ENCODE measurements around the gene SMU1.
A peak's percentile ranks its signal among the peaks of the same experiment; 100 is the strongest.
"Not testable (repeated sequence)": the region's sequence is repeated elsewhere in the genome, so short reads cannot be mapped to it uniquely, and the experiment has no call there.

The SMU1 gene

DNA sequence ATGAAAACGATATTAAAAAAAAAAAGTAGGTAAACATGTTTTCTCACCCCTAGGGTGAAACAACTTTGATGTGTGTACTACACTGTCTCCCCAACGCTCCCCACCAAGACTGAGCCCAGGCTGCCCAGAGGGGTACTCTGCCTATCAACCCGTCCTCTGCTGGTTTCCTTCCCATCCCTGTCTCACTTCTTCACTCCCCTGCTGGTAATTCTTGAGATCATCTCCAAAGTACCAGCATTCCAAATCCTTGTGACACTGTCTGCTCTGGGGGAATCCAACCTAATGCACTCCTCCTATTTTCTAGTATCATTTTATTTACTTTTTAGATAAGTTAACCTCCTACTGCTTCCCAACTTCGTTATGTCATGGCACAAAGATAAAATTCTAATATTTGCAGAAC is 68.7 kb downstream of the SMU1 start:
- DNase-seq: no peak

- DNase-seq: not testable (repeated sequence)
These were observed 71.1 kb downstream of the SMU1 start for GRCh38 chr9:33005335-33005734.

DNA sequence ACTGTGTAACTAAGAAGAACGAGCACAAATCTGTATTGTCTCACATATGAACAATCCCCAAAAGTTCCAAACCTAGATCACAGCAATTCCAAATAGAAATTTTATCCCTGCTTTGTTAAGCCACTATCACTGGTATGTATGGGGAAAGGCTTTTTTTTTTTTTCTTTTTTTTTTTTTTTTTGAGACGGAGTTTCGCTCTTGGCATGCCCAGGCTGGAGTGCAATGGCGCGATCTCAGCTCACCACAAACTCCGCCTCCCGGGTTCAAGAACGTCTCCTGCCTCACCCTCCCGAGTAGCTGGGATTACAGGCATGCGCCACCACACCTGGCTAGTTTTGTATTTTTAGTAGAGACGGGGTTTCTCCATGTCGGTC is 75.8 kb downstream of the SMU1 start:
- DNase-seq: peak; percentile 26

DNA sequence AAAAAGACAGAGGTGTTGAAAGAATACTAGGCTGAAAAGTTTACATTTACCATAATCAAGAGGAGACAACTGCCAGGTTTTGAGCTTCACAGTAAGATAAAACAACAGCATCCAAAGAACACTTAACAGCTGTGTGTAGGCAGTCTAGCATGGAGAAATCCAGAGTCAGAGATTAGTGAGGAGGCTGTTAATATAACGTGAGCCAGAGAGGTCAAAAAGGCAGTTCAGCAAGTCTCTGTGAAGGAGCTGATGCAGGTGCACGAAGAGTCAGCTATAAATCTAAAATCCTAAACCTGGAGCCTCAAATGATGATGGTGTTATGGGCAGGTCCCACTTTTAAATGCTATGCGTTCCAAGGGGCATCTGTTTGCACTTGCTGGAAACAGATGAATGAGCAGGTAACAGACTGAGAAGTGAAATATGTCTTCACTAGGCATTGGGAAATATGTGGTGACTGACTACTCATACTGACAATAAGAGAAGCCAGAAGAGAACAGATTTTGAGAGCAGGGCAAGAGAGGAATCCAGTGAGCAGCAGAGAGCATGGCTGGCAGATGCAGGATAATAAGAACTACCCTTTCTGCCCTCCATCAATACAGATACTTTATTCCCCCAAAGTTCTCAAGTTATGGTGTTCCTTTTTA is 83.8 kb downstream of the SMU1 start:
- DNase-seq: no peak

- no peak for DNase-seq
These were observed 84.4 kb downstream of the SMU1 start for GRCh38 chr9:32991897-32992594.
